ENCODE results near the gene POR.
A peak's percentile ranks its signal among the peaks of the same experiment; 100 is the strongest.

Gene POR

GRCh38 chr7:75971961-75972763, 57.2 kb downstream of the POR start:
- no peak overlapping the region for H3K4me3 ChIP-seq (replicated peaks in 1 of 2; ENCODE audit: low read depth in 2 of 2, low read length in 2 of 2)
- peak; percentile 19 to 66 for DNase-seq (ENCODE audit: low read depth in 2 of 2)
- peak; percentile 10 for TF ChIP-seq CTCF (IDR thresholded peaks at IDR 0.05; ENCODE audit: low read depth, low read length)

- DNase-seq (ENCODE audit: low read depth in 2 of 2) = peak; percentile 48 to 90
- TF ChIP-seq CTCF (IDR thresholded peaks at IDR 0.05; ENCODE audit: low read depth, low read length) = no peak
- no peak overlapping the region for H3K4me3 ChIP-seq (replicated peaks in 1 of 2; ENCODE audit: low read depth in 2 of 2, low read length in 2 of 2)
Observed at GRCh38 chr7:75977743-75978142, 62.8 kb downstream of the POR start.

- no peak for DNase-seq (ENCODE audit: low read depth in 2 of 2)
- no peak overlapping the region for H3K4me3 ChIP-seq (replicated peaks in 1 of 2; ENCODE audit: low read depth in 2 of 2, low read length in 2 of 2)
- no peak for TF ChIP-seq CTCF (IDR thresholded peaks at IDR 0.05; ENCODE audit: low read depth, low read length)
Observed at GRCh38 chr7:75979759-75980429, 64.9 kb downstream of the POR start.

- DNase-seq (ENCODE audit: low read depth in 2 of 2) = no peak
- no peak for TF ChIP-seq CTCF (IDR thresholded peaks at IDR 0.05; ENCODE audit: low read depth, low read length)
- no peak overlapping the region for H3K4me3 ChIP-seq (replicated peaks in 1 of 2; ENCODE audit: low read depth in 2 of 2, low read length in 2 of 2)
Observed at GRCh38 chr7:75980430-75981202, 65.7 kb downstream of the POR start.

- TF ChIP-seq CTCF (IDR thresholded peaks at IDR 0.05; ENCODE audit: low read depth, low read length) = no peak
- DNase-seq (ENCODE audit: low read depth in 2 of 2) = no peak
- no peak overlapping the region for H3K4me3 ChIP-seq (replicated peaks in 1 of 2; ENCODE audit: low read depth in 2 of 2, low read length in 2 of 2)
Observed at GRCh38 chr7:75981203-75981452, 66.2 kb downstream of the POR start.

- no peak for DNase-seq (ENCODE audit: low read depth in 2 of 2)
- TF ChIP-seq CTCF (IDR thresholded peaks at IDR 0.05; ENCODE audit: low read depth, low read length) = no peak
- H3K4me3 ChIP-seq (replicated peaks in 1 of 2; ENCODE audit: low read depth in 2 of 2, low read length in 2 of 2) = no peak overlapping the region
Observed at GRCh38 chr7:75981453-75982305, 66.7 kb downstream of the POR start.

Measured in cardiac fibroblast (primary cell).